ENCODE measurements around the gene MICAL3. TPM values are rescaled to one million over a fixed set of nuclear protein-coding genes. Genes with fewer than 3 reads are reported as not detected.

MICAL3 gene
- polyA plus RNA-seq, 1 of the 3 experiments (the other 2 are of a cell fraction), result 83.1 TPM

GRCh38 chr22:17808693-17809403 lies 215.5 kb downstream of the MICAL3 start (continued):
- no peak for TF ChIP-seq NRF1 (IDR thresholded peaks at IDR 0.05; ENCODE audit: low read depth, low read length)
- TF ChIP-seq YY1 (IDR thresholded peaks at IDR 0.05; ENCODE audit: low read depth), result no peak

GRCh38 chr22:17807578-17808410 lies 216.6 kb downstream of the MICAL3 start:
- Histone ChIP-seq H3K36me3 (replicated peaks in 1 of 2; ENCODE audit: control insufficient read depth in 1 of 2, insufficient read depth in 2 of 2, low read length in 1 of 2) (peaks cover 6 to 77% of the 10 kb centered on the region in 2 experiments), H3K9me2 (no peaks in the 10 kb centered on the region), H3K9ac (no peak overlapping the region), H3K4me1 (ENCODE audit: control insufficient read depth in 1 of 2, insufficient read depth in 2 of 2, low read depth in 1 of 2, low read length in 1 of 2) (no peaks in the 10 kb centered on the region), H3F3A (replicated peaks; ENCODE audit: insufficient read depth) (no peaks in the 10 kb centered on the region), H3K27me3 (ENCODE audit: insufficient read depth) (no peaks in the 10 kb centered on the region), H3K9me3 (no peaks in the 10 kb centered on the region), H3K4me2 (no peak overlapping the region), H4K20me1 (ENCODE audit: insufficient read depth) (no peaks in the 10 kb centered on the region), H2AFZ (ENCODE audit: low read depth) (no peak overlapping the region), H3K4me3 (ENCODE audit: low read depth in 2 of 2, low read length in 1 of 2) (no peak overlapping the region), H3K27ac (ENCODE audit: low read depth in 2 of 2, low read length in 1 of 2) (no peak overlapping the region), H3K79me2 (ENCODE audit: insufficient read depth) (no peaks in the 10 kb centered on the region)
- WGBS (ENCODE audit: low lambda C conversion rate), result 89% methylated on average over 10 of the region's 18 CpGs
- no peak for DNase-seq
- no peak for TF ChIP-seq MAX (IDR thresholded peaks at IDR 0.05; ENCODE audit: low read depth)
- TF ChIP-seq SMC3 (IDR thresholded peaks at IDR 0.05; ENCODE audit: low read depth, low read length), result no peak
- TF ChIP-seq FOSL2 (IDR thresholded peaks at IDR 0.05; ENCODE audit: borderline replicate concordance, low read depth), result no peak
- TF ChIP-seq MXI1 (IDR thresholded peaks at IDR 0.05; ENCODE audit: low read depth, low read length), result no peak
- TF ChIP-seq EP300 (IDR thresholded peaks at IDR 0.05; ENCODE audit: borderline replicate concordance in 1 of 2, low read depth in 1 of 2, low read length in 1 of 2), result no peak
- no peak for TF ChIP-seq ELF1 (IDR thresholded peaks at IDR 0.05)
- TF ChIP-seq RXRA (IDR thresholded peaks at IDR 0.05; ENCODE audit: borderline replicate concordance, low read depth), result no peak
- no peak for TF ChIP-seq MEF2A (IDR thresholded peaks at IDR 0.05; ENCODE audit: borderline replicate concordance, low read depth)
- TF ChIP-seq RAD21 (IDR thresholded peaks at IDR 0.05; ENCODE audit: low read length), result no peak
- TF ChIP-seq POLR2AphosphoS5 (IDR thresholded peaks at IDR 0.05; ENCODE audit: low read depth, low read length), result no peak
- no peak for TF ChIP-seq GATA2 (CRISPR knock-in tag; IDR thresholded peaks at IDR 0.05)
- TF ChIP-seq YY1 (IDR thresholded peaks at IDR 0.05; ENCODE audit: low read depth), result no peak
- ChIA-PET CTCF (interaction anchor here (1.0 kb wide), 1 partner anchor 268 kb away, joined by 3 read pairs; no protein-coding TSS in a partner anchor), POLR2A (no interaction called here)

GRCh38 chr22:17807086-17807485 lies 217.3 kb downstream of the MICAL3 start:
- Histone ChIP-seq H2AFZ (ENCODE audit: low read depth) (no peak overlapping the region), H3K4me2 (no peak overlapping the region), H3K9ac (no peak overlapping the region), H3F3A (replicated peaks; ENCODE audit: insufficient read depth) (no peaks in the 10 kb centered on the region), H3K9me3 (no peaks in the 10 kb centered on the region), H3K27ac (ENCODE audit: low read depth in 2 of 2, low read length in 1 of 2) (no peak overlapping the region), H3K79me2 (ENCODE audit: insufficient read depth) (no peaks in the 10 kb centered on the region), H3K27me3 (ENCODE audit: insufficient read depth) (no peaks in the 10 kb centered on the region), H3K4me1 (ENCODE audit: control insufficient read depth in 1 of 2, insufficient read depth in 2 of 2, low read depth in 1 of 2, low read length in 1 of 2) (no peaks in the 10 kb centered on the region), H3K9me2 (no peaks in the 10 kb centered on the region), H3K36me3 (replicated peaks in 1 of 2; ENCODE audit: control insufficient read depth in 1 of 2, insufficient read depth in 2 of 2, low read length in 1 of 2) (peaks cover 6 to 71% of the 10 kb centered on the region in 2 experiments), H4K20me1 (ENCODE audit: insufficient read depth) (no peaks in the 10 kb centered on the region), H3K4me3 (ENCODE audit: low read depth in 2 of 2, low read length in 1 of 2) (no peak overlapping the region)
- ChIA-PET POLR2A (no interaction called here), CTCF (interaction anchor here (1.0 kb wide), 1 partner anchor 269 kb away, joined by 3 read pairs; no protein-coding TSS in a partner anchor)
- WGBS (ENCODE audit: low lambda C conversion rate), result 94% methylated on average over 7 of the region's 10 CpGs
- DNase-seq, result no peak
- TF ChIP-seq NFIC (IDR thresholded peaks at IDR 0.05; ENCODE audit: borderline replicate concordance) (no peak), TEAD4 (IDR thresholded peaks at IDR 0.05; ENCODE audit: borderline replicate concordance, insufficient read depth) (no peak), PBX3 (IDR thresholded peaks at IDR 0.05) (no peak), JUND (IDR thresholded peaks at IDR 0.05) (no peak), REST (IDR thresholded peaks at IDR 0.05; ENCODE audit: low read depth, low read length) (no peak), GATA2 (CRISPR knock-in tag; IDR thresholded peaks at IDR 0.05) (no peak), RXRA (IDR thresholded peaks at IDR 0.05; ENCODE audit: borderline replicate concordance, low read depth) (no peak), POLR2AphosphoS5 (IDR thresholded peaks at IDR 0.05; ENCODE audit: low read depth, low read length) (no peak), RFX5 (IDR thresholded peaks at IDR 0.05; ENCODE audit: low read length) (no peak), YY1 (IDR thresholded peaks at IDR 0.05; ENCODE audit: low read depth) (no peak), CHD2 (IDR thresholded peaks at IDR 0.05; ENCODE audit: low read length, partially characterized antibody) (no peak), EP300 (IDR thresholded peaks at IDR 0.05; ENCODE audit: borderline replicate concordance in 1 of 2, low read depth in 1 of 2, low read length in 1 of 2) (no peak)
